Fibroblast of skin of abdomen (primary cell): ENCODE measurements around the gene TIAL1. TPM values are rescaled to one million over a fixed set of nuclear protein-coding genes. Genes with fewer than 3 reads are reported as not detected.
"Not testable (repeated sequence)": the region's sequence is repeated elsewhere in the genome, so short reads cannot be mapped to it uniquely, and the experiment has no call there.

Experiments used
- DNase-seq: peaks from one replicate; pipeline ENCODE4 v3.0.0-alpha.2; 2013
- polyA plus RNA-seq, 2 experiments: library from polyadenylated mRNA; unstranded; fragments of 120-200 nt; gene quantifications; one replicate each; pipeline ENCODE4 v1.2.1, GENCODE V29; 2013; ENCODE audit not compliant: insufficient read length in 2 of 2

TIAL1 gene
- 136 TPM for polyA plus RNA-seq (2013, experiment 1 of 2; ENCODE audit: insufficient read length)
- polyA plus RNA-seq (2013, experiment 2 of 2; ENCODE audit: insufficient read length) = 123 TPM

- DNase-seq = peak; percentile 100
Observed at GRCh38 chr10:119596537-119597404, at the start of gene TIAL1. TSS of gene TIAL1 (minus strand) at chr10:119596964. CDS start at chr10:119596465, 499 bp downstream.

GRCh38 chr10:119644994-119645393, 48.2 kb upstream of the TIAL1 start:
- DNase-seq = no peak

- no peak for DNase-seq
Observed at GRCh38 chr10:119644205-119644814, 47.5 kb upstream of the TIAL1 start.

DNA sequence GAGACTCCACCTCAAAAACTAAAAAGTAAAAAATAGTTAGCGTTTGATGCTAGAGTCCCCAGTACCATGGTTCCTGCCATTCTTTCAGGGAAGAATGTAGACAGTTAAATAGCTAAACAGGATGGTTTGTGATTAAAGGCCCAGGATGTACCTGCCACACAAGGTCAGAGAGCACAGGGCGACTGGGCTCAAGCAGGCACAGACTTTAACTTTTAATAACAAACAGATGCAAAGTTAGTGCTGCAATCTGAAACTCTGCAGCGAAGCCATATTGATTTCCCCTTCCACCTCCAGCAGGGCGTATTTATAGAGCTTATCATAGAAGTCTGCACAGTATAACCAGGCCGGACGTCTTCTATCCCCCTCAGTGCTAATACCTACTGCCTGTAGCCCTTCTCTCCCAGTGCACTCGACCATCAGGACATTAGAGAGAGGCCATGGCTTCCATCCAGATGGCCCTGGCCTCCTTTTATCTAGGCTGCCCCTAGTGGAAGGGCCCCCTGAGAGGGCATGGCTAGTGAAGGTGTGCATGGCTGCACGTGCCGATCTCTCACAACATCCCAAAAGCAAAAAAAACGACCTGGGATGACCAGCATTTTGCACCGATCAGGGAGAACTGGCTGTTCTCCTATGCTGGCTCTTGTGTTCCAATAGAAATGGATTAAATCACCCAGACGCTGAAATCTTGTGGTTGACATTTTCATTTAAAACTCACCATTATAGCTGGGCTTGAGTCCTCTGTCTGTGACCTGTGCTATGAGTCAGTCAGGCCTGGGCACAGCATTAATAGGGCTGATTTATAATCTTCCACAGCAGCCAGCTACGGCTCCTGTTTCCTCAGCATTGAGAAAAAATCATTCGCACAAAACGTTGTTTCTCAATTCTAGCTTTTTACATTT, 46.8 kb upstream of the TIAL1 start:
- peak; percentile 56 for DNase-seq

DNA sequence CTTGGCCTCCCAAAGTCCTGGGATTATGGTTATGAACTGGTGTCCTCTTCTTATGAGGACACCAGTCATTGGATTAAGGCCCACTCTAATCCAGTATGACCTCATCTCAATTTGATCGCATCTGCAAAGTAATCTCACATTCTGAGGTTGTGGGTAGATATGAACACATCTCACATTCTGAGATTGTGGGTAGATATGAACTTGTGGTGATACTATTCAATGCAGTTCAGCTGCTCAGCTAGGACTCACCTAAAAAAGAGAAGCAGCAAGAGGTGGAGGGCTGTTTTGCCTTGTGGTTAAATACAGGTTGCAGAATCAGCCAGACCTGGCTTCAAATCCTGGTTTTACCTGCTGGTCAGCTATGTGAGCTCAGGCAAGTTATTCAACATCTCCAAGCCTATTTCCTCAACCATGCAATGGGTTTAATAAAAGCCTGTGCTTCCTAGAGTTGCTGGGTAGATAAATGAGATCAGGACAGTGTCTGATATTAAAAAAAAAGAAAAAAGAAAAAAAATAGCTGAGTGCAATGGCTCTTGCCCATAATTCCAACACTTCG, 45.9 kb upstream of the TIAL1 start:
- no peak for DNase-seq

GRCh38 chr10:119640875-119641526, 44.2 kb upstream of the TIAL1 start:
- DNase-seq = no peak

DNA sequence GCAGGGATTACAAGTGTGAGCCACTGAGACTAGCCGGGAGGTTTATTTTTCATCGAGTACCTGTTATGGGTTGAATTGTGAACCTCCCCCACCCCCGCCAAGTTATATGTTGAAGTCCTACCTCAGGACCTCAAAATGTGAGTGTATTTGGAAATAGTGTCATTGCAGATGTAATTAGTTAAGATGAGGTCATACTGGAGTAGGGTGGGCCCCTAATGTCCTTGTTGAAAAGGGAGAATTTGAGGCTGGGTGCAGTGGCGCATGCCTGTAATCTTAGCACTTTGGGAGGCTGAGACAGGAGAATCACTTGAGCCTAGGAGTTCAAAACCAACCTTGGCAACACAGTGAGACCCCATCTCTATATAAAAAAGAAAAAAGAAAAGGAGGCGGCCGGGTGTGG, 43.6 kb upstream of the TIAL1 start:
- no peak for DNase-seq

GRCh38 chr10:119638982-119639381, 42.2 kb upstream of the TIAL1 start:
- DNase-seq = no peak

GRCh38 chr10:119637631-119638030, 40.9 kb upstream of the TIAL1 start:
- no peak for DNase-seq

DNA sequence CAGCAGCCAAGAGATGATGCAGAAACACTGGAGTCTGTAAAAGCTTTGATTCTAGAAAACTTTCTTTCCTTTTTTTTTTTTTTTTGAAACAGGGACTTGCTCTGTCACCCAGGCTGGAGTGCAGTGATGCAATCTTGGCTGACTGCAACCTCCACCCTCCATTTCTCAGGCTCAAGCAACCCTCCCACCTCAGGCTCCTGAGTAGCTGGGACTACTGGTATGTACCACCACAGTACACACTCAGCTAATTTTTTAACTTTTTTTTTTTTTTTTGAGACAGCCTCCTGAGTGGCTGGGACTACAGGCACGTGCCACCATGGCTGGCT, 37.4 kb upstream of the TIAL1 start:
- DNase-seq = peak; percentile 23

- DNase-seq = no peak
Observed at GRCh38 chr10:119633538-119634218, 36.9 kb upstream of the TIAL1 start.

DNA sequence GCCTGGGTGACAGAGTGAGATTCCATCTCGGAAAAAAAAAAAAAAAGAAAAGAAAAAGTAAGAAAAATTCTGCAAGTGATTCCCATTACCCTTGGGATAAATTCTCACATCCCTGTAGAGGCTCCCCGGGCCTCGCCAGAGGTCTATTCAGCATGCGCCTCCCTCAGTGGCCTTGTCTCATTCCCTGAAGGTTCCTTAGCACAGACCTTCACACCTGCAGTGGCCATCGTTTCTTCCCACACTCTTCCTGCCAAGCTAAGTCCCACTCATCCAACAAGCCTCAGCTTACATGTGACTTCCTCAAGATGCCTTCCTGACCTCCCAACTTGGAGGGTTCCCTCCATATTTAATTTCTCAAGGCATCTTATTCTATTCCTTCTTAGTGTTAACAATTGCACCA, 33.5 kb upstream of the TIAL1 start:
- DNase-seq = no peak

- DNase-seq = no peak
Observed at GRCh38 chr10:119625570-119626280, 29.0 kb upstream of the TIAL1 start.

- DNase-seq = no peak
Observed at GRCh38 chr10:119621078-119621384, 24.3 kb upstream of the TIAL1 start.

DNA sequence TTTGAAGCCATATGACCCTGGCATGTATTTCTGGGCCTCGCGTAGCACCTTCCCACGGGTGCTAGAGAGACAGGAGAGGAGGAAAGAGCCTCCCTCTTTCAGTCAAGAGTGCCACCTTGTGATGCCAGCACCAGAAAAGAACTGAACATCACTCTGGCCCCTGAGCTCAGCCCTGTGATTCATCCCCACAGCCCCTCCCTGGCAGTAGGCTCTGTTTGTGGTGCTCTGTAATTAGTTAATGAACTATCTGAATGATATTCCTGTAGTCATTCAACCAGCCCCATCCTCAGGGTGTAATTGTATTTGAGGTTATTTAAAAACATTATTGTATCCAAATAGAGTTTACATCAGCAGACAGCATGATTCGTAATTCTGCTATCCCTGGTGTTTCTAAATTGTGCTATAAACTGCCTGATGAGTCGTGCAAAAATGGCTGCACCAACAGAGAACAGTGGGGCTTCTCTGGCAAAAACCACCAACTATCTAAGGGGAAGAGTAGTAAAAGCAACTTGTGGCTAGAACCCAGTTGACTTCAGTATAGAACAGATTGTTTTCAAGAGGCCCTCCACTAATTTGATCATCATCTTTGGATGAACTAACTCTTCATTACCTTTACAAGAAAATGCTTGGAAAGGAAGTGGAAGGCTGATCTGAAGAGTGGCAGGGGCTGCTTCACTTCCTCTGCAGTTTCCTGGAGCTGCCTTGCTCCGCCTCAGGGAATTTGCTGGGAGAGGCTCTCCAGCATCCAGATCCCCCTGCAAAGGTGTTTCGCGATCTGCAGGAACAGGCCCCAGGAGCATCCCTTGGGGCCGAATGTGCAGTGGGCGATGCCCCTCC, 23.7 kb upstream of the TIAL1 start:
- peak; percentile 70 for DNase-seq

DNA sequence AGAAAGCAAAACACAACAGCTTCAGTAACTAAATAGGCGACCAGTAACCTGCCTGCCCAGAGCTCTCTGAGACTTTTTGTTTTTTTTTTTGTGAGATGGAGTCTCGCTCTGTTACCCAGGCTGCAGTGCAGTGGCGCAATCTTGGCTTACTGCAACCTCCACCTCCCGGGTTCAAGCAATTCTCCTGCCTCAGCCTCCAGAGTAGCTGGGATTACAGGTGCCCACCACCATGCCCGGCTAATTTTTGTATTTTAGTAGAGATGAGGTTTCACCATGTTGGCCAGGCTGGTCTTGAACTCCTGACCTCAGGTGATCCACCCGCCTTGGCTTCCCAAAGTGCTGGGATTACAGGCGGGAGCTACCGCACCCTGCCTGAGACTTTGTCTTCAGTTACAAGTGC, 23.0 kb upstream of the TIAL1 start:
- DNase-seq = not testable (repeated sequence)

- no peak for DNase-seq
Observed at GRCh38 chr10:119619215-119619614, 22.5 kb upstream of the TIAL1 start.

- DNase-seq = peak; percentile 30
Observed at GRCh38 chr10:119616882-119617570, 20.3 kb upstream of the TIAL1 start.

DNA sequence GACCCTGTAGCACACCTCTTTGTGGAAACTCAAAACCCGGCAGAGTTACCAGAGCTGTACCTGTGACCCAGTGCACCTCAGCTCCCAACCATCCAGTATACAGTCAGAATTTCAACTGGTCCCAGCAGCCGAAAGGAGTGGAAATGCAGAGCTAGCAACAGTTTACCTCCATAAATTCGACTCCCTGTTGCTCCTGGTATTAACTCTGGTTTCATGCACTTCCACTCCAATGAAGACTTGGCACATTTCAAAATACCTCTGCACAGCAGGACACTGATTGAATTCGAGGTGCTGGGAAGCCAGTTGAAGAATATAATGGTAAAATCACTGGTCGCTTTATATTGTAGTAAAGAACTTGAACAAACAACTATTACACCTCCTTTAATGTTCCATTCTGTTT, 17.9 kb upstream of the TIAL1 start:
- no peak for DNase-seq
